Cardiac atrium fibroblast (primary cell): ENCODE measurements around the gene NOBOX. TPM values are rescaled to one million over a fixed set of nuclear protein-coding genes. Genes with fewer than 3 reads are reported as not detected.

Experiments used
- total RNA-seq: library from RNA; depleted of rRNA; stranded (reverse); fragments of >200 nt; gene quantifications from 2 replicates; pipeline ENCODE4 v1.2.3, GENCODE V29; 2015

Gene NOBOX
- not detected in 2 replicates for total RNA-seq

DNA sequence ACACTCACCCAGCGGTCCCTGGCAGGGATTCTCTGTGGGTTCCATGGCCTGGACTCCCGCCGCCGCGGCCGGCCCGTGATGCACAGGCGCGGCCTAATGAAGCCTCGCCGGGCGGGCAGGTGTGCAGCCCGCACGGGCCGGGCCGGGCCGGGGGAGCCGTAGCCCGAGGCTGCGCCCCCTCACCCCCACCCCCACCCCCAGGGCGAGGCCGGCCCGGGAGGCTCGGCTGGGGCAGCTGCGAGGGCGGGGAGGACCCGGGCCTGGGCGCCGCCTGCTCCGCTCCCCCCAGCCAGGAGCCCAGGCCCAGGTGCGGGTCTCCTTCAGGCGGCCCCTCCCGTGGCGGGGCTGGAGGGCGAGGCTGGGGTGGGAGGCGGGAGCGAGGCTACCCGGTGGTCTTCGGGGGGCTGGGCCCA, at the start of gene NOBOX:
Gene NOBOX, minus strand, starts transcription at position 45 of the 413 bp plus-strand sequence.

GRCh38 chr7:144355176-144355822, 48.2 kb downstream of the NOBOX start, which contains the start of gene ARHGEF5:
TSS of gene ARHGEF5 (plus strand) at chr7:144355402. CDS start at chr7:144362670, 7,268 bp downstream.

Other genes with a start within 250 kb of the NOBOX start
- gene CTAGE4, start 220.2 kb downstream of the NOBOX start, total RNA-seq = under 0.01 and 0.65 TPM in 2 replicates
- gene ARHGEF35, start 207.9 kb downstream of the NOBOX start, total RNA-seq = 0.65 TPM in 1 of 2 replicates, not detected in the other
- gene OR2A42, start 164.1 kb downstream of the NOBOX start, total RNA-seq = not detected in 2 replicates
- not detected in 2 replicates for gene OR2A7, start 138.9 kb downstream of the NOBOX start, total RNA-seq
- gene CTAGE8, start 134.4 kb downstream of the NOBOX start, total RNA-seq = under 0.01 TPM in 1 of 2 replicates, not detected in the other
- not detected in 2 replicates for gene OR2A1, start 91.3 kb downstream of the NOBOX start, total RNA-seq
- gene ARHGEF5, start 48.3 kb downstream of the NOBOX start, total RNA-seq = 2.6 and 3.4 TPM in 2 replicates